GM21717 (cell line): ENCODE results near the gene FCHSD2.

ENCODE experiments used
- ATAC-seq: cut with Tn5 transposase; IDR thresholded peaks from one replicate; pipeline ENCODE4 v1.9.1; 2021; ENCODE audit warnings: mild to moderate bottlenecking, moderate library complexity; ENCODE audit not compliant: unreplicated experiment

The FCHSD2 gene

GRCh38 chr11:73142128-73142377 is at the start of gene FCHSD2:
TSS of gene FCHSD2 (minus strand) at chr11:73142318. CDS start at chr11:73141877, 441 bp downstream.
- no peak for ATAC-seq

- no peak for ATAC-seq
Measured at GRCh38 chr11:73191151-73191550, 49.0 kb upstream of the FCHSD2 start.

GRCh38 chr11:73190557-73190885 is 48.4 kb upstream of the FCHSD2 start:
- no peak for ATAC-seq

- ATAC-seq: no peak
Measured at GRCh38 chr11:73189723-73190556, 47.8 kb upstream of the FCHSD2 start.

GRCh38 chr11:73189315-73189714 is 47.2 kb upstream of the FCHSD2 start:
- ATAC-seq: peak; percentile 54

GRCh38 chr11:73188301-73188700 is 46.2 kb upstream of the FCHSD2 start:
- ATAC-seq: no peak

- no peak for ATAC-seq
Measured at GRCh38 chr11:73187854-73188253, 45.7 kb upstream of the FCHSD2 start.

GRCh38 chr11:73186886-73187285 is 44.8 kb upstream of the FCHSD2 start:
- ATAC-seq: no peak

GRCh38 chr11:73186294-73186850 is 44.3 kb upstream of the FCHSD2 start:
- no peak for ATAC-seq

- ATAC-seq: no peak
Measured at GRCh38 chr11:73185680-73186293, 43.7 kb upstream of the FCHSD2 start.

- no peak for ATAC-seq
Measured at GRCh38 chr11:73184953-73185671, 43.0 kb upstream of the FCHSD2 start.

- no peak for ATAC-seq
Measured at GRCh38 chr11:73182824-73183321, 40.8 kb upstream of the FCHSD2 start.

GRCh38 chr11:73178681-73179080 is 36.6 kb upstream of the FCHSD2 start:
- no peak for ATAC-seq

- no peak for ATAC-seq
Measured at GRCh38 chr11:73177778-73178539, 35.8 kb upstream of the FCHSD2 start.

GRCh38 chr11:73177380-73177777 is 35.3 kb upstream of the FCHSD2 start:
- ATAC-seq: no peak

GRCh38 chr11:73176874-73177155 is 34.7 kb upstream of the FCHSD2 start:
- ATAC-seq: no peak

GRCh38 chr11:73176145-73176873 is 34.2 kb upstream of the FCHSD2 start:
- no peak for ATAC-seq

GRCh38 chr11:73175551-73176144 is 33.5 kb upstream of the FCHSD2 start:
- no peak for ATAC-seq

GRCh38 chr11:73174495-73174791 is 32.3 kb upstream of the FCHSD2 start:
- no peak for ATAC-seq

- ATAC-seq: no peak
Measured at GRCh38 chr11:73173755-73174494, 31.8 kb upstream of the FCHSD2 start.
